NCI-H1930 (cell line): ENCODE data around the gene SYNJ2BP.

Experiments
- DNase-seq, 2 experiments: peaks; one replicate each; lab custom pipeline; 2025; lab: John Stamatoyannopoulos, UW

SYNJ2BP gene

DNA sequence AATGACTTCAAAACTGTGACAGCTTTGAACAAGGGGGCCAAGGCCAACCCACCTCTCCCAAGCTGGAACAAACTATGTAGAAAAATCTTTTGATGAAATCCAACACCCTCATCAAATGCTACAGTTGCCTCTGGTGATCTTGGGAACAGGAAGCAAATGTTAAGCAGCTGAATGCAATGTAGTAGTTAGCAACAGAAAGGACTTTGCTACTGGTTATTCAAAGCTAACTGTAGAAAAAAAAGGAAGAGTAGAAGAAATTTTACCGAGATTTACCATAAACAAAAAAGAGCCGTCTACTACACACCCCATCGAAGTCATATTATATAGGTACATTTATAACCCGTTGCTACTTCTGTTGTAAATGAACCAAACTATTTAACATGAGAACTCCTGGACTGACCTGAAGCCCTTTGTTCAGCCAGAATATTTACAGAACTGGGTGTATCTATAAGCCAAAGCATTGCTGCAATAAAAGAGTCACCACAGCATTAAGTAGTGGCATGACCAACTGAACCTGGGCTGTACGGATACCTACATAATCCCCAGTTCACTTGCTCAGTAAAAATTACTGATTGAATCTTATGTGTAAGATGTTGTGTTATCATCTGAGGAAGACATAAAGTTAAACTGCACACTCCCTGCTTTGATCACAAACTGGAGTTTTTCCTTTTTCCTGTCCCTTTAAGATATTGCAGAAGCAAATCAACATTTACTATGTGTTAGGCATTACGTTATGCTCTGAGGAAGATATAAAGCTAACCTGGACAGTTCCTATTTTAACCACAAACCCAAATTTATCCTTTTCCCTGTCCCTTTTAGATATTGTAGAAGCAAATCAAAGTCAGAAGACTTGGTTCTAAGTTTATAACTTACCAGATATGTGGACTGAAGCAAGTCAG is 25.1 kb downstream of the SYNJ2BP start:
- DNase-seq = no peak

DNA sequence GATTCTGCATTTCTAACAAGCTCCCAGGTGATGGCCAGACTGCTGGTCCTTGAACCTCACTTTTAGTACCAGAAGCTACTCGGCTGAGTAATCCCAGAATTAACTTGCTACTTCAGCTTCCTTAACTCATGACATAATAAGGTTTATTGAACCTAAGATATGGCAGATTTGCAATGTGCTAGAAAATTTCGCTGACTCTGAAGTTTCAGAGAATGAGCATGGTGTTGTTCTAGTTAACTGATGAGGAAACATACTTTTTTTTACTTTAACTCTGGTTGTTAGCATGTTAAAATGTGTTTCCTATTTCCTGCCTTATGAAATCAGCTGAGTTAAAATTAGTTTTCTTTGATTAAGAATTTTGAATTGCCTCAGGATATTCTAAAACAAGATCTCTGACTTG is 34.4 kb downstream of the SYNJ2BP start:
- DNase-seq = no peak

DNA sequence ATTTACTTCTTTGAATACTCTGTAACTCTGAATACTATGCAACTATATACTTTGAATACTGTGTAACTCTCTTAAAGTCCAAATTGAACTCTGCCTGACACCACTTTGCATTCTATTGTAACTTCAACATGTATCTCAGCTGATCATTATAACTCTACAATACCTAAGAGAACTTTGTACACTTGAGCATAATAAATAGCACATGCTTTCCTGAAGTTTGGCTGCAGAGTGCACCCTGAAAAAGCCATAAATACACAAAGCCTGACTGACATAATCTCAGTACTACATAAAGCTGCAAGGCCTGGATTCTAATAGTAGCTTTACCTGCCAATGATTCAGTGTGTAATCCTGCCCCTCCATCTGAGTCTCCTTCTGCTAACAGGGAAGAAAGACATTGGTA is 36.1 kb downstream of the SYNJ2BP start:
- DNase-seq = no peak

DNA sequence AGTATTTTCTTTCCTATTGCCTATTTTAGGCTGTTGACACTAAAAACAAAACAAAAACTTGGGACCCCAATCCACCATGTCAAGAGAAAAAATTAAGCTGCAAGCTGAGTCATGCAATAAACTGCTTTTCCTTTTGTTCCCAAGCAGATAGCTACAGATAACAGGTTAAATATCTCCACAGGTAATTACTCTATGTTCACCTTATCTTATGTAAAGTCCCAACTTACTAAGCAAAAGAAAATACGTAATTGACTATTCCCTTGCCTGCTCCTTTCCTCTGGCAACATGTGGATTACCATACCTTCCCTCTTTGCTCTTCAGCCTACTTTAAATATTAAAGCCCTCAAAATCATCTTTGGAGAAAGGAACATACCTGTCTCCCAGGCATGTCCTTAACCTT is 38.2 kb downstream of the SYNJ2BP start:
- no peak for DNase-seq
